NCI-H748 (cell line): Measurements from ENCODE around the gene MESD.

Experiments used
- DNase-seq: peaks from one replicate; lab custom pipeline; 2025; ENCODE audit not compliant: unreplicated experiment; lab: John Stamatoyannopoulos, UW

The MESD gene

DNA sequence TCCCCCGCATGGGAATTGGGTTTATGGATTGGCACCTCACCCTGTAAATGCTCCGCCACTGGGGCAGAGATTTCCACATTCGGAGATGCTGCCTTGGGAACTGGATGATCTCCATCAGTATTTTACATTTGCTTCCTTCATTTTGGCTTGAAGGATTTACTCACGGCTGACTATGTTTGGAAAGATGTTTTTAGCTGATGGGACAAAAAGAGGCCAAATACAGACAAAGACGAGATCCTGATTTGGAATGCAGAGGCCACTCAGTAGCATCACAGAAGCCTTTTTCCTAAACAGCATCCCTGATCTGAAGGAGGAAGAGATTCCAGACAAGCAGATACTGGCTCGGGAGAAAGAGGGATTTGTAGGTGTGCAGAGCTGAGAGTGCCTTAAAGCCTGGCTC is 76.9 kb downstream of the MESD start:
- DNase-seq, result no peak

DNA sequence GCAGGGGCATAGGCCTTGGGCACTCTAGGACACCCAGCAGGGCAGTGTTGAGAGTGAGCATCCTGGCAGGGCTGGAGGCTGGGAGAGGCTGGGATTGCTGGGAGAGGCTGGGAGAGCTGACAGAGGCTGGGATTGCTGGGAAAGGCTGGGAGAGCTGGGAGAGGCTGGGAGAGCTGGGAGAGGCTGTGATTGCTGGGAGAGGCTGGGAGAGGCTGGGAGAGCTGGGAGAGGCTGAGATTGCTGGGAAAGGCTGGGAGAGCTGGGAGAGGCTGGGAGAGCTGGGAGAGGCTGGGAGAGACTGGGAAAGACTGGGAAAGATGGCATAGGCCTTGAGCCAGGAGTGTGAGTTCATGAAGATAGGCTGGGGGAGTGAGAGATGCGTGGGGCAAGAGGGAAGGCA is 77.8 kb downstream of the MESD start:
- no peak for DNase-seq

DNA sequence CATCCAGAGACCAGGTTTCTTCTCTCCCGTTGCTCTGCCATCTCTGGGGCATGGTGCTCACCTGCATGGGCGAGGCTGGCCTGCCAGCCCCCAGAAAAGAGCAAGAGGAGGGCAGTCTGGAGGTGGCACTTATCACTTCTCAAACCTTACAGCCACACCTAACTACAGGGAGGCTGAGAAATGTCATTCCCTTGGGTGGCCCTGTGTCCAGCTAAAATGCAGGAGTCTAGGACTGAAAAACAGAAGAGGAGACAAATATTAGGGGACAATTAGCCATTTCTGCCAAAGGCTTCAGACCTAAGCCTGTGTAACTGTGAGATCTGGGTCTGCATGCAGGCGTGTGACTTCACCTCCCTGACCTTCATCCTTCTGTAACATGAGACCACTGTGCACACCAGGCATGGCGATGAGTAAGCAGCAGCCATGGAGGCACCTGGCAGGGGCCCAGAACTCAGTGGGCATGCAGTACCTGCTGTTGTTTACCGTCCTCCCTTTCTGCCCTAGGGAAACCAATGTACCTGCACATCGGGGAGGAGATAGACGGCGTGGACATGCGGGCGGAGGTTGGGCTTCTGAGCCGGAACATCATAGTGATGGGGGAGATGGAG is 83.4 kb downstream of the MESD start:
- peak; percentile 89 for DNase-seq

DNA sequence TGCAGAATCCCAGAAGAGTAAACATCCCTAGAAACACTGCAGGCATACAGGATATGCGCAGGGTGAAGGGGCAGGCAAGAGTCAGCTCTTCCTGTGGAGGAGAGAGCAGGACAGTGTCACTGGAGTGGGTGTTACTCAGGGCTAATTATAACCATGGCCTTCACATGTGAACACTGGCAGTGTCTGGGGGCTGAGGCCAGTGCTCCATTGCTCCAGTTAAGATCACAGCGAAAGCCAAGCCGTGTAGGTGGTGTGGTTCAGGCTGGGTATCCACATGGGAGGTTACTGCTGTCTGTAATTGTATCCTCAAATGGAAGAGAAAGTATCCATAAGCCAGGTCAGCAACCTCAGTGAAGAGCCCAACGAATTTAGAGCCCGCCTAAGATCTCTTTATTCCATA is 84.6 kb downstream of the MESD start:
- no peak for DNase-seq

DNA sequence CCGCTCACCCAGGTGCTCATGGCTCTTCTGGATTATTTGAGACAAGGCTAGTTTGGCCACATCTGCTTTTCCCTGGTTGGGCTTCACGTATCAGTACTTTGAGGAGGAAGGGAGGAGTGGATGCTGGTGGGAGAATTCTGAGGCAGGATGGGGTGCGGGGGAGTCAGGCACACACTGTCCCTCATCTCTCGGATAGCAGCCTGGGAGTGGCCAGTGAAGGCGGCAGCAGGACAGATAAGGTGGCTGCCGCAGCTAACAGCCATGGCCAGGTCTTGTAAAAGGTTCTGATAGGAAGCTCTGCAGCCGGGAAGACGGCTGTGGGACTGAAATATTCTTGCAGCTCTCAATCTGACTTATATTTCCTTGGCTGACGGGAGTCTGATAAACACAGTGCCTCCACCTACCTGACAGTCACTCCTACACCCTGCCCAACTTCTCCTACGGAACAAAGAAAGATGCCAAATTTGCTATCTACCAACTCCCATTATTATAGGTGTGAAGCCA is 87.3 kb downstream of the MESD start:
- no peak for DNase-seq

DNA sequence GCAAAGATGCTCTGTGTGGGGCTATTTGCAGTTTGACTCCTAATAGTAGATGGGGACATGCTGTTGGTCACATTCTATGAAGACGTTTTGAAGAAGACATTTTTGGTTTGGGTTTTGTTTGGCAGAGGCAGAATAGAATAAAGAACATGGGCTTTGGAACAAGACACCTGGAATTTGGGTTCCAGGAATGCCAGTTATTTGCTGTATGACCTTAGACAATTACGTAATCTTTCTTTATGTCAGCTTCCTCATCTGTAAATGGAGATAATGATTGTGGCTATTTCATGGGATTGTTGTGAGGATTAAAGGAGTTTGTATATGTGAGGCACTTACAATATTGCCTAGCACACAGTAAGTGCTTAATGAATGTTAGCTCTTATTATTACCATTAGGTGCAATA is 91.6 kb downstream of the MESD start:
- no peak for DNase-seq
